Transverse colon (tissue), 3 donors: Measurements from ENCODE around the gene HEXD.

Source experiments
- POLR2A ChIP-seq: fragments of 450-650 bp; IDR thresholded peaks from one replicate; pipeline ENCODE4 v1.6.1; 2016; ENCODE audit warnings: antibody characterized with exemption, mild to moderate bottlenecking, moderate library complexity
- TF ChIP-seq, protein P1 (sequence below), 5 experiments: fragments of 200-600 bp in 3 of 5; fragments of 450-650 bp in 2 of 5; sonication (generic) in 3 of 5; IDR thresholded peaks; 1 replicate in 2 of 5; 2 replicates in 3 of 5; pipeline ENCODE4 v1.5.1; 2016 to 2017; ENCODE audit warnings: antibody characterized with exemption in 5 of 5, inconsistent platforms in 3 of 5, mild to moderate bottlenecking in 2 of 5, moderate library complexity in 1 of 5

DNA sequence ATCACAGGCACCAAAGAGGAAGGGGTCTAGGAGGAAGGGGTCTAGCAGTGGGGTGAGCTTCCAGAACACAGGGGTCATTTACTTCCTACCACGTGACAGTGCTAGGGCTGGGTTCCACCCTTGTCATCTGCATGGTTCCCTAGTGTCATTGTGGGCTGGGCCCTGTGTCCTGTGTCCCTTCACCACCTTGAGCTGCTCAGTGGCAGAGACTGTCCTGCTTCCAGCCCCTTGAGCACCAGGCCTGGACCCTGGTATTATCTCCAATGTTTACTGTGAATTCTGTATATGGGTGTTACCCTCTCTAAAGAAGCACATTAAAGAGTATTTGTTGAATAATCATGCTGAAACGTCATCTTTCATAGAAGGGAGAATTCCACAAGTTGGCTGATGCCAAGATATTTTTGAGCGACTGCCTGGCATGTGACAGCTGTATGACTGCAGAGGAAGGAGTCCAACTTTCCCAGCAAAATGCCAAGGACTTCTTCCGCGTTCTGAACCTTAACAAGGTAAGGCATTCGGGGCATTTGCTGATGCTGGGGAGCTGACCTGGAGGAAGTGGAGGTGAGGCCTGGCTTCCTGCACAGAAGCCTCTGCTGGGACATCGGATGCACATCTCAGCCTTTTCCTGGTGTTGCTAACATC, 45.9 kb downstream of the HEXD start:
- no peak for TF ChIP-seq POLR2A
- TF ChIP-seq, protein P1, sequence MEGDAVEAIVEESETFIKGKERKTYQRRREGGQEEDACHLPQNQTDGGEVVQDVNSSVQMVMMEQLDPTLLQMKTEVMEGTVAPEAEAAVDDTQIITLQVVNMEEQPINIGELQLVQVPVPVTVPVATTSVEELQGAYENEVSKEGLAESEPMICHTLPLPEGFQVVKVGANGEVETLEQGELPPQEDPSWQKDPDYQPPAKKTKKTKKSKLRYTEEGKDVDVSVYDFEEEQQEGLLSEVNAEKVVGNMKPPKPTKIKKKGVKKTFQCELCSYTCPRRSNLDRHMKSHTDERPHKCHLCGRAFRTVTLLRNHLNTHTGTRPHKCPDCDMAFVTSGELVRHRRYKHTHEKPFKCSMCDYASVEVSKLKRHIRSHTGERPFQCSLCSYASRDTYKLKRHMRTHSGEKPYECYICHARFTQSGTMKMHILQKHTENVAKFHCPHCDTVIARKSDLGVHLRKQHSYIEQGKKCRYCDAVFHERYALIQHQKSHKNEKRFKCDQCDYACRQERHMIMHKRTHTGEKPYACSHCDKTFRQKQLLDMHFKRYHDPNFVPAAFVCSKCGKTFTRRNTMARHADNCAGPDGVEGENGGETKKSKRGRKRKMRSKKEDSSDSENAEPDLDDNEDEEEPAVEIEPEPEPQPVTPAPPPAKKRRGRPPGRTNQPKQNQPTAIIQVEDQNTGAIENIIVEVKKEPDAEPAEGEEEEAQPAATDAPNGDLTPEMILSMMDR (IDR thresholded peaks at IDR 0.05) = no peak
